Measurements from ENCODE around the gene PPP2R5C.

DNA sequence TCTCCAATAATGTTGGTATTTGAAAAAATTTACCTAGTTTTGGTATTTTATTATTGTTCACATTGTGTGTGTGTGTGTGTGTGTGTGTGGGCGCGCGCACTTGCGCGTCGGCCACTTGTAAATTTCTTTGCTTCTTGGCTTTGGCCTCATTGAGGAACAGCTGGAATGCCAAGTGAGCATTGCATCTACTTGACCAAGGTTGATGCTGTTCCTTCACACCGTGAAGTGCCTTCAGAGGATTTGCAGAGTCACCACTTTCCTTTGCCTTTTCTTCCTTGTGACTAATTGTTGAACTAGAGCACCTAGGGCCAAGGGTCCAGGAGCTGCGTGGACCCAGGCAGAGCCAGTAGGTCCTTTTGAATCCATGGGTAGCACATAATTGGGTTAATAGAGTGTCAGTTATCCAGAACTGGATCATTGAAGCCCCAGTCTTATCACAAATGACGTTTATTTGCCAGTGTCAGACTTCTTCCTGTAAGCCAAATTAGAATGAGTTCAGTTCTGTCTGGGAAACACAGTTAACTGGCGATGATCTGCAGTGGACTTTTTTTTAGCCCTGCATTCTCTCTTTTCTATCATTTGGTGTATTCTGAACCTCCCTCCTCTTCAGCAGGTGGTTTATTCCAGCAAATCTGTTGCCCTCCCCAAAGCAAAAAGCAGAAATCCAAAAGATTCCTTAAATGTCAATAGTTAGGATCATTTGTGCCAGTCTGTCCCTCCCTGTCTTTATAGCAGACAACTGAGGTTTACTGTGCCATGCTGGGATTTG is 2.6 kb downstream of the PPP2R5C start:
- no peak for TF ChIP-seq CTCF (conservative IDR thresholded peaks at IDR 0.05 in 1 of 2, IDR thresholded peaks at IDR 0.05 in 1 of 2; ENCODE audit: extremely low read depth in 1 of 2, insufficient read depth in 1 of 2, low read depth in 1 of 2, low read length in 2 of 2)
- TF ChIP-seq EZH2 (IDR thresholded peaks at IDR 0.05; ENCODE audit: borderline replicate concordance, low read length): no peak
